Gastroesophageal sphincter (tissue), 4 donors: Measurements from ENCODE around the gene AGO1. TPM values are rescaled to one million over a fixed set of nuclear protein-coding genes. Genes with fewer than 3 reads are reported as not detected.

Experiments used
- ATAC-seq: fragments of 150-250 bp; one replicate; pipeline ENCODE4 v1.9.1; 2016; ENCODE audit warnings: mild to moderate bottlenecking, moderate library complexity
- H3K27ac ChIP-seq, 4 donors: fragments of 200-600 bp; sonication (generic) in 3 of 4; 1 replicate in 3 of 4; 2 replicates in 1 of 4; pipeline ENCODE4 v1.5.1; 2016 to 2019
- H3K27me3 ChIP-seq: fragments of 200-600 bp; sonication (generic); one replicate; pipeline ENCODE4 v1.5.1; 2019
- H3K36me3 ChIP-seq, 2 donors: fragments of 200-600 bp; sonication (generic); one replicate each; pipeline ENCODE4 v1.5.1; 2019; ENCODE audit warnings: control low read depth in 1 of 2
- H3K4me1 ChIP-seq, 3 donors: fragments of 200-600 bp; sonication (generic); 1 replicate in 2 of 3; 2 replicates in 1 of 3; pipeline ENCODE4 v1.5.1; 2016 to 2019; ENCODE audit warnings: control low read depth in 2 of 3
- H3K4me3 ChIP-seq, 2 donors: fragments of 200-600 bp; sonication (generic); one replicate each; pipeline ENCODE4 v1.5.1; 2019; ENCODE audit warnings: mild to moderate bottlenecking in 1 of 2, moderate library complexity in 1 of 2
- H3K9me3 ChIP-seq, 3 donors: fragments of 200-600 bp; sonication (generic); one replicate each; pipeline ENCODE4 v1.5.1; 2017 to 2019; ENCODE audit warnings: control low read depth in 2 of 3
- CTCF ChIP-seq, 4 experiments: fragments of 200-600 bp in 2 of 4; fragments of 450-650 bp in 2 of 4; sonication (generic) in 1 of 4; IDR thresholded peaks; one replicate each; pipeline ENCODE4 v1.5.1; 2017 to 2019; ENCODE audit warnings: antibody characterized with exemption in 4 of 4, mild to moderate bottlenecking in 2 of 4, moderate library complexity in 2 of 4
- EP300 ChIP-seq: sonication (generic); formaldehyde crosslinking; IDR thresholded peaks from one replicate; pipeline ENCODE4 v1.6.1; 2017; ENCODE audit warnings: antibody characterized with exemption, mild to moderate bottlenecking
- POLR2A ChIP-seq, 2 donors: fragments of 450-650 bp; IDR thresholded peaks; one replicate each; pipeline ENCODE4 v1.6.1; 2017; ENCODE audit warnings: antibody characterized with exemption in 2 of 2, mild to moderate bottlenecking in 2 of 2, moderate library complexity in 1 of 2
- POLR2AphosphoS5 ChIP-seq: sonication (generic); formaldehyde crosslinking; IDR thresholded peaks from one replicate; pipeline ENCODE4 v1.6.1; 2017; ENCODE audit warnings: antibody characterized with exemption
- WGBS, 2 donors: methylation state at CpG; one replicate each; pipeline ENCODE4 v1.1.5; 2018; ENCODE audit warnings: low coverage in 1 of 2; 5-methylcytosine and 5-hydroxymethylcytosine counted together
- total RNA-seq, 4 donors: library from RNA; depleted of rRNA; stranded (reverse); fragments of >200 nt; gene quantifications; one replicate each; pipeline ENCODE4 v1.1.0, GENCODE V29; 2016

The AGO1 gene
- total RNA-seq, 4 donors from 2014 or later, result 19.5 to 39.5 (median 24.1) TPM

- no CpG with 5 or more reads among the region's 14 CpGs for WGBS, 2 donors
- H3K27ac ChIP-seq, result no peak overlapping the region
- no peak for ATAC-seq
- no peaks in the 10 kb centered on the region for H3K4me1 ChIP-seq
- H3K4me3 ChIP-seq, result no peak overlapping the region
- no peak for TF ChIP-seq EP300
- H3K9me3 ChIP-seq, result no peaks in the 10 kb centered on the region
- no peaks in the 10 kb centered on the region for H3K27me3 ChIP-seq
- peaks cover 0 to 100% of the 10 kb centered on the region in 2 donors for H3K36me3 ChIP-seq
Measured at GRCh38 chr1:35893051-35893879, 10.3 kb downstream of the AGO1 start.

GRCh38 chr1:35894183-35894582 lies 11.2 kb downstream of the AGO1 start:
- H3K27me3 ChIP-seq, result no peaks in the 10 kb centered on the region
- no peaks in the 10 kb centered on the region for H3K9me3 ChIP-seq
- no peaks in the 10 kb centered on the region for H3K4me1 ChIP-seq
- peaks cover 0 to 100% of the 10 kb centered on the region in 2 donors for H3K36me3 ChIP-seq
- no peak overlapping the region for H3K4me3 ChIP-seq
- ATAC-seq, result peak; percentile 36
- 40 to 60% methylated on average over 1 of the region's 6 CpGs for WGBS, 2 donors
- TF ChIP-seq EP300, result no peak
- TF ChIP-seq POLR2AphosphoS5, result no peak
- TF ChIP-seq CTCF (IDR thresholded peaks at IDR 0.05), result no peak
- no peak for TF ChIP-seq POLR2A (IDR thresholded peaks at IDR 0.05)
- H3K27ac ChIP-seq, result no peak overlapping the region

GRCh38 chr1:35894656-35895055 lies 11.6 kb downstream of the AGO1 start:
- TF ChIP-seq POLR2AphosphoS5 (no peak), CTCF (IDR thresholded peaks at IDR 0.05) (no peak), EP300 (no peak), POLR2A (IDR thresholded peaks at IDR 0.05) (no peak)
- Histone ChIP-seq H3K9me3 (no peaks in the 10 kb centered on the region), H3K4me3 (no peak overlapping the region), H3K27me3 (no peaks in the 10 kb centered on the region), H3K4me1 (no peaks in the 10 kb centered on the region), H3K27ac (no peak overlapping the region), H3K36me3 (peaks cover 0 to 100% of the 10 kb centered on the region in 2 donors)
- no peak for ATAC-seq
- WGBS, 2 donors, result 86 to 100% methylated on average over 1 of the region's 1 CpG

- no peaks in the 10 kb centered on the region for H3K27me3 ChIP-seq
- no peaks in the 10 kb centered on the region for H3K9me3 ChIP-seq
- no peak overlapping the region for H3K4me3 ChIP-seq
- no peak for ATAC-seq
- no peaks in the 10 kb centered on the region for H3K4me1 ChIP-seq
- H3K27ac ChIP-seq, result no peak overlapping the region
- TF ChIP-seq EP300 (no peak), POLR2AphosphoS5 (no peak), POLR2A (IDR thresholded peaks at IDR 0.05) (no peak), CTCF (IDR thresholded peaks at IDR 0.05) (no peak)
- H3K36me3 ChIP-seq, result peaks cover 4 to 100% of the 10 kb centered on the region in 2 donors
Measured at GRCh38 chr1:35899941-35900340, 16.9 kb downstream of the AGO1 start.

GRCh38 chr1:35901235-35901634 lies 18.2 kb downstream of the AGO1 start:
- no peak for TF ChIP-seq EP300
- TF ChIP-seq CTCF (IDR thresholded peaks at IDR 0.05), result no peak
- no peak for TF ChIP-seq POLR2AphosphoS5
- TF ChIP-seq POLR2A (IDR thresholded peaks at IDR 0.05), result no peak
- Histone ChIP-seq H3K27ac (no peak overlapping the region), H3K4me1 (no peaks in the 10 kb centered on the region), H3K9me3 (no peaks in the 10 kb centered on the region), H3K27me3 (no peaks in the 10 kb centered on the region), H3K4me3 (no peak overlapping the region), H3K36me3 (peaks cover 4 to 100% of the 10 kb centered on the region in 2 donors)
- WGBS, 2 donors, result 84 to 95% methylated on average over 4 to 9 of the region's 9 CpGs
- ATAC-seq, result no peak
